IPS-20b (cell line): Measurements from ENCODE around the gene CCDC188.

Experiments used
- H3K27ac ChIP-seq: one replicate; pipeline ENCODE4 v1.5.1; 2013; ENCODE audit warnings: low read length
- H3K27me3 ChIP-seq: 2 replicates; pipeline ENCODE4 v1.6.1; 2013; ENCODE audit warnings: mild to moderate bottlenecking, low read length, inconsistent platforms; ENCODE audit not compliant: insufficient read depth
- H3K36me3 ChIP-seq: 2 replicates; pipeline ENCODE4 v1.6.1; 2013; ENCODE audit warnings: low read depth, mild to moderate bottlenecking, inconsistent platforms, low read length, moderate library complexity; ENCODE audit not compliant: insufficient read depth
- H3K4me1 ChIP-seq: 2 replicates; pipeline ENCODE4 v1.6.1; 2013; ENCODE audit warnings: mild to moderate bottlenecking, control low read depth, inconsistent platforms, low read length, moderate library complexity; ENCODE audit not compliant: insufficient read depth
- H3K4me3 ChIP-seq: 2 replicates; pipeline ENCODE4 v1.5.1; 2013; ENCODE audit warnings: mild to moderate bottlenecking, low read length, inconsistent platforms
- H3K9ac ChIP-seq: 2 replicates; pipeline ENCODE4 v1.6.1; 2013; ENCODE audit warnings: low read depth, mild to moderate bottlenecking, inconsistent platforms, low read length, moderate library complexity
- H3K9me3 ChIP-seq: 2 replicates; pipeline ENCODE4 v1.6.1; 2013; ENCODE audit warnings: mild to moderate bottlenecking, low read depth, low read length, inconsistent platforms; ENCODE audit not compliant: insufficient read depth

CCDC188 gene

DNA sequence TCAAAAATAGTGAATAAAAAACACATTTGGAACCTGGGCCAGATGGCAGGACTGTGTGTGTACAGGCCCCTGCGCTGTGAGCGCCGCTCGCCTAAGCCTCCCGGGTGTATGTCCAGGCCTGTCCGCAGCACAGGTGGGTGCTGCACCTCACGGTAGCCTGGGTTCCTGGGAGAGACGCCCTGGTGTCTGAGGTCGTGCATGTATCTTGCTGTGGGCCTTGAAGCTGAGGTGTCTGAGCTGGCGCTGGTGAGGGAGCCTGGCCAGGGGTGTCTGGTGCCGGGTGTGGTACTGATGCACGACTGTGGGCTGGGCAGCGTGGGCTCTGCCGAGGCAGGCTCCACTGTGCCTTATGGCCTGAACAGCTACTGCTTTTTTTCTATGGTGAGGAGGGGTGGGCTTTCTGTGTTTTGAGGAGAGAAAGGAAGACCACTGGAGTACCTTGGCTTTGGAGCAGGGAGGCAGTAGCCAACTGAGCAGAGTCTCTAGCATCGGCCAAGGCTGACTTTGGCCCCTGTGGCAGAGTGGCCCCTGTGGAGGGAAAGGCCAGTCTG, 23.5 kb downstream of the CCDC188 start:
- Histone ChIP-seq H3K4me1 (no peaks in the 10 kb centered on the region), H3K36me3 (peaks cover 58% of the 10 kb centered on the region), H3K9me3 (no peaks in the 10 kb centered on the region), H3K27me3 (no peaks in the 10 kb centered on the region; the same call in 1 of the 2 replicates), H3K4me3 (no peak overlapping the region), H3K27ac (no peak overlapping the region), H3K9ac (no peak overlapping the region)

DNA sequence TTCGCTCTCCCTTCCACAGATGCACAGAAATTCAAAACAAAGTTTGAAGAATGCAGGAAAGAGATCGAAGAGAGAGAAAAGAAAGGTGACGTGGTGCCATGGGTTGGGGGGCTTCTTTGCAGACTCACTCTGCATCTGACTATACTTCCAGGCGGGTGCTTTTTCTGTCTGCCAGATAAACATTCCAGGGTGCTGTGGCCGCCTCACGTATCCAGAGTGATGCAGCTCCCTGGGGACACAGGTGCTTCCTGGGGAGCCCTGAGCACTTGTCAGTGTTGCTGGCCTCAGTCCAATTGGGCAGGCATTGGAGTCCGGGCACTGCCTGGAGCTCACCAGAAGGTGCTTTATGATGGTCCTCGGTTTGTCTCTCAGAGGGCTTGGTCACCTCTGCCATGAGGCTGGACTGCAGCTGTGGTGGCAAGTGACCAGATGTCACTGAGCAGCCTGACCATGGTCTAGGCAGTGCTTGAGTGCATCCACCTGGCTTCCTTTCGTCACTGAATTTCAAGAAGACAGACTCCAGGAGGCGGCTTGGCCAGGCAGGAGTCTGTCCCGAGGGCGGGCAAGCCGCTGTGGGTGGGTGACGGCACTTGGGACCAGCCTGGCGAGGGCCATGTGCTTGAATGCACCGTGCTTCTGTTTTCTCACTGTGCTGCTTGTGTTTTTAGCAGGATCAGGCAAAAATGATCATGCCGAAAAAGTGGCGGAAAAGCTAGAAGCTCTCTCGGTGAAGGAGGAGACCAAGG, 24.4 kb downstream of the CCDC188 start:
- H3K9ac ChIP-seq = no peak overlapping the region
- H3K27ac ChIP-seq = no peak overlapping the region
- H3K36me3 ChIP-seq = peaks cover 67% of the 10 kb centered on the region

DNA sequence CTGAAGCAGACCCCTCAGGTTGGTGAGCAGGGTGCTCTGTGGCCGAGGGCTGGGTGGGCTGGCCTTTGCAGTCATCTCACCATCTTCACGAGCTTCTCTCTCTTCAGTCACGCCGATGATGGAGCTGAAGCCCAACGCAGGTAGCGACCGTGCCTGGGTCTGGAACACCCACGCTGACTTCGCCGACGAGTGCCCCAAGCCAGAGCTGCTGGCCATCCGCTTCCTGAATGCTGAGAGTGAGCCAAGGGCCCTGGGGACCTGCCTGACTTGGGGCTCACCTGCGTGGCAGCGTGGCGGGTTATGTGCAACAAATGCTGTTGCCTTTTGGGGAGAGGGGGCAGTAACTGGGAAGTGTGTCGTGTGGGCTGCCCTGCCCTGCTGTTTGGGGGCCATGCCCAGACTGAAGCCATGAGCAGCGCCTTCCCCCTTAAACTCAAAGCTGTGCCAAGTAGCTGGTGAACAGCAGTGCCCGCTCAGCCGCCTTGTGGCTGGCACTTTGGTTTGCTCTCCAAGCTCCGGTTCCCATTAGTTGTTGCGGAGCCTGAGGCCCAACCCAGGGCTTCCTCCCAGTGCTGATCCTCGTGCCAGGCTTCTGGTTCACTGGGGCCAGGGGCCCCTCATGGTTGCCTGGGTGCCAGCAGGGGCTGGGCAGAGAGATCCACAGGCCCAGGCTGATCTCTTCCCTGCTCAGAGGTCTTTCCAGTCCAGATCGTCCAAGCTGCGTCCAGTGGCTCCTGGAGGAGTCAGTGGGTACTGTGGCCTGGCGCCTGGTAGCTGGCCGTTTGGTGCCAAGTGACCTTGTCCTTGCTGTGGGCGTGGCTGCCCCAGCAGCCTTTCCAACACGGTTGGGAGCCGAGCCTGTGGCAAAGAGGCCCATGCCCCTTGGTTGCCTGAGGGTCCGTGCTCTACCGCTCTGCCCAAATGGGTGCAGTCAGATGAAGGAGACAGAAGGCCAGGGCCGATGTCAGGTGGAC, 25.4 kb downstream of the CCDC188 start:
- Histone ChIP-seq H3K9me3 (no peaks in the 10 kb centered on the region), H3K4me1 (no peaks in the 10 kb centered on the region), H3K9ac (no peak overlapping the region), H3K27ac (no peak overlapping the region), H3K4me3 (no peak overlapping the region), H3K36me3 (peaks cover 77% of the 10 kb centered on the region), H3K27me3 (no peaks in the 10 kb centered on the region)

More for the DNA sequence above, 24.4 kb downstream of the CCDC188 start:
- H3K9me3 ChIP-seq = no peaks in the 10 kb centered on the region
- no peaks in the 10 kb centered on the region for H3K4me1 ChIP-seq
- H3K27me3 ChIP-seq = no peaks in the 10 kb centered on the region
- no peak overlapping the region for H3K4me3 ChIP-seq

DNA sequence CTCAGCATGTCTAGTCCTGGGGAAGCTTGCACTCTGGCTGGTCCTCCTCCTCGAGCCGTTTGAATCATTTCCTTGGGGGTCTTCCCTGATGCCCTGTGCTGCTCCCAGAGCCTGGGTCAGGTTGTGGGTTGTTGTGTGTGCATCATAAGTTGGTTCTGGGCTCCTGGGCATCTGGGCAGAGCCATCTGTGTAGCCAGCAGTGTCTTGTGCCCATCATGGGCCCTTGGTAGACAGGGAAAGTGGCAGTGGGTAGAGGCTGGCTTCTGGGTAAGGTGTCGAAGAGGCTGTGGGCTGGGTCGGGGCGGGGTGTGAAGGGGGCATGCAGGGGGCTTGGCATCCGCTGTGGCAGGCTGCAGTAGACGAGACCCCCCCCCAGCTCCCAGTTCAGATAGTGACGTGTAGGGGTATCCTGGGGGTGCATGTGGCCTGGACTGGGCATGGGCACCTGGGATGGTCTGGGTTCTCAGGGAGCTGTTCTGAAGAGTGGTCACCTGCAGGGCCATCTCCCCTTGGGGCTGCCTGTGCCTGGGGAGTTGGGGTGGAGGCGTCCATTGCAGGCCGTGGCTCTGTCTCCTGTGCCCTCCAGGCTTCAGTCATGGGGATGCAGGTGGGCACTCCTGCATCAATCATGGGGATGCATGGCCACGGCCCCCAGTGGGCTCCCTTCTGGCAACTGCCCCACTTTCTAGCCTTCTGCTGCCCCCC, 26.6 kb downstream of the CCDC188 start:
- no peaks in the 10 kb centered on the region; the same call in 1 of the 2 replicates for H3K4me1 ChIP-seq
- peaks cover 89% of the 10 kb centered on the region for H3K36me3 ChIP-seq

DNA sequence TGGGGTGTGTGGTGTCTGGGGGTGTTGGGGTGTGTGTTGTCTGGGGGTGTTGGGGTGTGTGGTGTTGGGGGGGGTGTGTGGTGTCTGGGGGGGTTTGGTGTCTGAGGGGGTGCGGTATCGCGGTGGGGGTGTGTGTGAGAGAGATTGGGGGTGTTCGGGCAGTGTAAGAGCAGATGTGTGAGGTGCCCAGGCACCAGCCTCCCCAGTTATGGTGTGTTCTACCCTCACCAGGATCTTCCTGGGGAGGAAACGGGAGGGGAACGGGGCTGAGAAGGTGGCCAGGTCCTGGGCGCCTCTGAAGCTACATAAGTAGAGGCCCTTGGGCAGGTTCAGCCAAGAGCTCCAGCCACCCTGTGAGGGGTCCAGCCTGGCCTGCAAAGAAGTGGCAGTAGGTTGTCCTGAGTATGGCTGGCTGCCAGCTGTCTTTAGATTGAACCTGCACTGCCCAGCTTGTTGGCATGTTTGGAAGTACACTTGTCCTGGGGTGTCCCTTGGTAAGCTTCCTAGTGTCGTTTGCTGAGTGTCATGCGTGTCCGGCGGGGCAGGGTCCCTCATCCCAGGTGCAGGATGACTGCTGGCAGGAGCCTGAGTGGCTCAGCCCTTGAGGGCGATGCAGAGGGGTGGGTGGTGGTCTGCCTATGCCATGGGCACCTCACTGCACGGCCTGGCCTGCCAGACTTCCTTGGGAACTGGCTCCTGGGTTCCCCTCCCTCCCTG, 27.3 kb downstream of the CCDC188 start:
- Histone ChIP-seq H3K36me3 (peaks cover 97% of the 10 kb centered on the region), H3K9me3 (no peaks in the 10 kb centered on the region), H3K4me3 (no peak overlapping the region), H3K27me3 (no peaks in the 10 kb centered on the region), H3K4me1 (peaks cover 7% of the 10 kb centered on the region; the same call in 1 of the 2 replicates), H3K9ac (no peak overlapping the region), H3K27ac (no peak overlapping the region)

More for the DNA sequence above, 26.6 kb downstream of the CCDC188 start:
- Histone ChIP-seq H3K9ac (no peak overlapping the region), H3K4me3 (no peak overlapping the region), H3K27ac (no peak overlapping the region), H3K27me3 (no peaks in the 10 kb centered on the region), H3K9me3 (no peaks in the 10 kb centered on the region)

DNA sequence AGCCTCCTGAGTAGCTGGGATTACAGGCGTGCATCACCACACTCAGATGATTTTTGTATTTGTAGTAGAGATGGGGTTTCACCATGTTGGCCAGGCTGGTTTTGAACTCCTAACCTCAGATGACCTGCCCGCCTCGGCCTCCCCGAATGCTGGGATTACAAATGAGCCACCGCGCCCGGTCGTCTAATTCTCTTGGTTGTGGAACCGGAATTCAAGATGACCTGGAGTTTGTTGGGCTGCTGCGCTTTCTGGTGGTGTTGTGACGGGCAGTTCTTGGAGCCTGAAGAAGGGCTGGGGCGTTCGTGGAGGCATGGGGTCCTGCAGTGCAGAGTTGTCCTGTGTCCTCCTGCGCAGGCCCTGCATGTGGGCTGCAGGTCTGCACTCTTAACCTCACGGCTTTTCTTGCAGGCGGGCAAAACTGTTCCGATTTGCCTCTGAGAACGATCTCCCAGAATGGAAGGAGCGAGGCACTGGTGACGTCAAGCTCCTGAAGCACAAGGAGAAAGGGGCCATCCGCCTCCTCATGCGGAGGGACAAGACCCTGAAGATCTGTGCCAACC, 28.9 kb downstream of the CCDC188 start:
- Histone ChIP-seq H3K9me3 (no peaks in the 10 kb centered on the region), H3K4me3 (no peak overlapping the region), H3K27me3 (no peaks in the 10 kb centered on the region), H3K36me3 (peaks cover 86% of the 10 kb centered on the region), H3K27ac (no peak overlapping the region), H3K9ac (no peak overlapping the region), H3K4me1 (peaks cover 8% of the 10 kb centered on the region; the same call in 1 of the 2 replicates)

DNA sequence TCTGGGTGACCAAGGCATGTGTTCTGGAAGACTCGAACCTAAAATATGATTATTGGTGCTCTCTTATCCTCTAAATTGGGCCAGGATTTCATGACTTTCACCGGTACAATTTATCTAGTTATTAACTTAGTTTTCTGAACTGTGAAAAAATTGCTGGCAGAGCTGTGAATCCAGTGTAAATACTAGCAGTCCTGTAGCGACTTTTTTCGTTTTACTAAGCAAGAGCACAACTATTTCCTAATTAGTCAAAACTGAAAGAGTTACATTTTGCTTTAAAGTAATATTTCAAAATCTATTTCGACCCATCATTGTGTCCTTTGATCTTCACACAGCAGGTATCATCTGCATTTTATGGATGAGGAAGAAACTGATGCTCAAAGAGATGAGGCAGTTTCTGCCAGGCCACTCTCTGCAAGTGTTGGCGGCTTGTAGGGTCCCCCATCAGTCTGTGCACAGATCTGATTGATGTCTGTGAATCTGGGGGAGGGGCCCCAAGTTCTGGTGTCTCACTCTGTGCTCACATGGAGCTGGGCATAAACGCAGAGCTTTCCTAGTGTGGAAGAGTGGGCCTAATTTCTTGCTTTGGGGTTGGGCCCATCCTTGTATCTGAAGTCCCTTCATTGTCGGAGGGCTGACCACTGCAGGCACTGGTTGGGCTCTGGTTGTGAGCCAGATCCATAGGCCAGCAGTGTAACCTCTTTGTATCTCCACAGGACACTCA, 32.4 kb downstream of the CCDC188 start:
- peaks cover 75% of the 10 kb centered on the region for H3K36me3 ChIP-seq

DNA sequence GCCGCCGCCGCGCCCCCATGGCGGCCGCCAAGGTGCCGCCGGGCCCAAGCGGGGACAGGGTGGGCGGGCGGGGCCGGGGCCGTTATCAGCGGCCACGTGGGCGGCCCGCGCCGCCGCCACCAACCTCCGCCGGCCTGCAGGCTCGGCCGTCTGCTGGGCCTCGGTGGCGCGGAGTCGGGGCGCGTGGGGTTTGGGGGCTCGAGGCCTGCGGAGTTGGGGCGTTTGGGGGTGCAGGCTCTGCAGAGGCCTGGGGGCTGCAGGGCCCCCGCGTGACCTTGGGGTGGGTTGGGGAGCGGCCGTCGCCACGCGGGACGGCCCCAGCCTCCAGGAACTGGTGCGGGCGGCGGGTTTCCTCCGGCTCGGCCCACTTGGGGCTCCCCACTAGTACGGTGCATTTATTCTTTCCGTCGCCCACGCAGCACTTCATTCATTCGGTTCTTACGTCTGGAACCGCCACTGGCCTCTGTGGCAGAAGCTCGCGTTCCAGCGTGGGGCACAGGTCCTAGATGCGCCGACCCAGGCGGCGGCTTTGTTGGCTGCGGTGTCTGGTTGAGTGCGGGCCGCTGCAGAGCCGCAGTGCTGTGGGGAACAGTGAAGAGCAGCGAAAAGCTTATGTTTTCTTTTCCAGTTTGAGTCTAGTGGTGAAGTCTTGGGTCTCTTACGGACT, 33.1 kb downstream of the CCDC188 start:
- Histone ChIP-seq H3K27me3 (no peaks in the 10 kb centered on the region), H3K9me3 (no peaks in the 10 kb centered on the region), H3K27ac (peak overlapping the region; percentile 97), H3K36me3 (peaks cover 73% of the 10 kb centered on the region), H3K4me3 (peak overlapping the region; percentile 100), H3K4me1 (peaks cover 8% of the 10 kb centered on the region; the same call in 1 of the 2 replicates), H3K9ac (peak overlapping the region; percentile 100)

More for the DNA sequence above, 32.4 kb downstream of the CCDC188 start:
- peak overlapping the region; percentile 100 for H3K9ac ChIP-seq
- peak overlapping the region; percentile 100 for H3K4me3 ChIP-seq
- H3K27ac ChIP-seq = peak overlapping the region; percentile 97
- H3K27me3 ChIP-seq = no peaks in the 10 kb centered on the region
- H3K9me3 ChIP-seq = no peaks in the 10 kb centered on the region
- H3K4me1 ChIP-seq = peaks cover 8% of the 10 kb centered on the region; the same call in 1 of the 2 replicates

DNA sequence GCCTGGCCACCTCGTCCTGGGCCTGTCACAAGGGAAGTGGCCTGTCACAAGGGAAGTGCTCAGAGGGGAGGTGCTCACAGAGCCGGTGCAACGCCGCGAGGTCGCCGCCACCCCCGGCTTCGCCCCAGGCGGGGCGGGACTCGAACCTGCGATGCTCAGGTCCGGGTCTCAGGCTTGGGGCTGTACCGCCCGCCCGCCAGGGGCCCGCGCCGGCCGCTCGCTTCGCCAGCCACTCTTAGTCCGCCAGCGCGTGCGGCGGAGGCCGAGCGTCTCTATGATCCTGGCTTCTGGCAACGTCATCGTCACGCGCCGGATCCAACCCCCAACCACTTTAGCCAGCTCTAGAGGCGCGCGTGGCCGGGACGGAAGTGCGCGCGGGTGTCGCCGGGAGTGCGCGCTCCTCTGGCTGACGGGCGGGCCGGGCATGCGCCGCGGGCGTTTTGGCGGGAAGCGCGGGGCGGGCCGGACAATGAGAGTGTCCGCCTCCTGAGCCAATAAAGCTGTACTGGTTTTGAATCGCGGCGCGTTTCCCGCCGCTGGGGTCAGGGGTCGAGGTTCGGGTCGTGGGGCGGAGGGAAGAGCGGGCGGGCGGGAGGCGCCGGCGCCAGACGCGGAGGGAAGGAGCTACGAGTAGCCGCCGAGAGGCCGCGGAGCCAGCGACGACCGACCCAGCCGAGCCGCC, 33.8 kb downstream of the CCDC188 start, which contains the start of gene TRMT2A:
TSS of gene TRMT2A (minus strand) at position 276 of the 682 bp plus-strand sequence. CDS start 320 bp downstream, outside the sequence.
- peak within 1 kb of the TSS; percentile 100 for H3K9ac ChIP-seq
- H3K9me3 ChIP-seq = no peaks in the 10 kb centered on the region
- H3K4me3 ChIP-seq = peak within 1 kb of the TSS; percentile 100
- H3K4me1 ChIP-seq = peaks cover 8% of the 10 kb centered on the region; the same call in 1 of the 2 replicates
- no peaks in the 10 kb centered on the region for H3K27me3 ChIP-seq
- H3K27ac ChIP-seq = peak within 1 kb of the TSS; percentile 97
- peaks cover 75% of the 10 kb centered on the region for H3K36me3 ChIP-seq
